A549 (cell line): ENCODE data around the gene TTPAL. TPM values are rescaled to one million over a fixed set of nuclear protein-coding genes. Genes with fewer than 3 reads are reported as not detected.

Experiments used
- ATAC-seq, 2 experiments: fragments of 200-7000 bp in 1 of 2; fragments of >200 bp in 1 of 2; cut with Nextera tagmentation in 1 of 2; cut with Tn5 transposase in 1 of 2; 3 replicates each; pipeline versions ENCODE4 v1.8.0 to v1.9.1; 2018 to 2020; ENCODE audit warnings: mild to moderate bottlenecking in 1 of 2, moderate library complexity in 1 of 2
- CTCF ChIA-PET: fragments of 300-600 bp; sonication (Branson Sonifier 250); formaldehyde crosslinking; extraction: SDS; loops from one replicate; lab custom pipeline; 2021; ENCODE audit warnings: antibody characterized with exemption, inconsistent platforms; lab: Yijun Ruan, JAX
- POLR2A ChIA-PET: fragments of 350-600 bp; formaldehyde crosslinking; extraction: SDS; loops from one replicate; lab custom pipeline; 2021; ENCODE audit warnings: antibody characterized with exemption, inconsistent platforms; lab: Yijun Ruan, JAX
- DNase-seq, 2 experiments: peaks; one replicate each; pipeline versions ENCODE4 v3.0.0 to v3.0.0-alpha.2; 2011 to 2016; ENCODE audit warnings: low read depth in 1 of 2, low spot score in 1 of 2
- FAIRE-seq: peaks from 2 replicates; lab custom pipeline; 2011; peaks lifted over from hg19 to GRCh38; lab: Jason Lieb, UNC
- H3K27ac ChIP-seq, 2 experiments: fragments of >200 bp; sonication (Bioruptor Twin); formaldehyde crosslinking; 3 replicates each; pipeline ENCODE4 v1.5.1; 2016 to 2017
- H3K4me1 ChIP-seq: fragments of >200 bp; sonication (Bioruptor Twin); formaldehyde crosslinking; 3 replicates; pipeline ENCODE4 v1.6.1; 2016
- H3K4me2 ChIP-seq: fragments of >200 bp; sonication (Bioruptor Twin); formaldehyde crosslinking; 3 replicates; pipeline ENCODE4 v1.6.1; 2016
- H3K4me3 ChIP-seq: fragments of >200 bp; sonication (Bioruptor Twin); formaldehyde crosslinking; 3 replicates; pipeline ENCODE4 v1.5.1; 2016
- H3K9me3 ChIP-seq: fragments of >200 bp; sonication (Bioruptor Twin); formaldehyde crosslinking; 3 replicates; pipeline ENCODE4 v1.6.1; 2016
- BCL3 ChIP-seq: fragments of >200 bp; sonication (Bioruptor Twin); formaldehyde crosslinking; IDR thresholded peaks from 3 replicates; pipeline ENCODE4 v1.6.1; 2016
- CBX2 ChIP-seq: fragments of 200-600 bp; sonication (generic); IDR thresholded peaks from 2 replicates; pipeline ENCODE4 v1.6.1; 2016; ENCODE audit warnings: low read depth, mild to moderate bottlenecking, borderline replicate concordance
- CEBPB ChIP-seq, 2 experiments: fragments of >200 bp in 1 of 2; sonication (Bioruptor Twin) in 1 of 2; formaldehyde crosslinking in 1 of 2; IDR thresholded peaks; 2 replicates each; pipeline ENCODE4 v1.6.1; 2012 to 2016
- CTCF ChIP-seq: fragments of >200 bp; sonication (Bioruptor Twin); formaldehyde crosslinking; IDR thresholded peaks from 3 replicates; pipeline ENCODE4 v1.5.1; 2016
- EHMT2 ChIP-seq: fragments of 200-600 bp; sonication (generic); IDR thresholded peaks from 2 replicates; pipeline ENCODE4 v1.6.1; 2016; ENCODE audit warnings: antibody characterized with exemption, low read depth, mild to moderate bottlenecking, moderate library complexity
- FOSL2 ChIP-seq, 2 experiments: fragments of 450-650 bp in 1 of 2; fragments of >200 bp in 1 of 2; sonication (Bioruptor Twin) in 1 of 2; formaldehyde crosslinking; IDR thresholded peaks; 2 replicates each; pipeline versions ENCODE4 v1.5.0 to v1.6.1; 2016 to 2020; ENCODE audit warnings: mild to moderate bottlenecking in 1 of 2, moderate library complexity in 1 of 2
- GATA3 ChIP-seq: IDR thresholded peaks from 2 replicates; pipeline ENCODE4 v1.6.1; 2012; ENCODE audit warnings: borderline replicate concordance
- HDAC2 ChIP-seq: fragments of 200-600 bp; sonication (generic); IDR thresholded peaks from 2 replicates; pipeline ENCODE4 v1.6.1; 2016
- JUN ChIP-seq, 2 experiments: fragments of >200 bp; sonication (Bioruptor Twin); formaldehyde crosslinking; IDR thresholded peaks; 2 replicates in 1 of 2; 3 replicates in 1 of 2; pipeline ENCODE4 v1.6.1; 2016 to 2017
- KDM1A ChIP-seq: fragments of 200-600 bp; sonication (generic); IDR thresholded peaks from 2 replicates; pipeline ENCODE4 v1.6.1; 2016; ENCODE audit warnings: low read depth, mild to moderate bottlenecking
- MYC ChIP-seq: IDR thresholded peaks from 2 replicates; pipeline ENCODE4 v1.6.1; 2012; ENCODE audit warnings: mild to moderate bottlenecking, inconsistent platforms, low read length, improper control_type of control experiment, borderline replicate concordance
- POLR2A ChIP-seq: IDR thresholded peaks from 2 replicates; pipeline ENCODE4 v1.6.1; 2012; ENCODE audit warnings: mild to moderate bottlenecking, low read length
- POLR2AphosphoS2 ChIP-seq: conservative IDR thresholded peaks from 2 replicates; pipeline ENCODE4 v1.6.1; 2012; ENCODE audit warnings: low read length, improper control_type of control experiment, inconsistent platforms
- RAD21 ChIP-seq, 2 experiments: fragments of >200 bp in 1 of 2; sonication (Bioruptor Twin) in 1 of 2; formaldehyde crosslinking in 1 of 2; IDR thresholded peaks in 1 of 2; conservative IDR thresholded peaks in 1 of 2; 2 replicates in 1 of 2; 3 replicates in 1 of 2; pipeline ENCODE4 v1.6.1; 2012 to 2018; ENCODE audit warnings: inconsistent platforms in 1 of 2
- REST ChIP-seq: fragments of 200-600 bp; sonication (generic); IDR thresholded peaks from 2 replicates; pipeline ENCODE4 v1.6.1; 2016; ENCODE audit warnings: antibody characterized with exemption, mild to moderate bottlenecking, moderate library complexity
- RNF2 ChIP-seq: fragments of 200-600 bp; sonication (generic); IDR thresholded peaks from 2 replicates; pipeline ENCODE4 v1.6.1; 2016; ENCODE audit warnings: low read depth, mild to moderate bottlenecking, antibody characterized with exemption, moderate library complexity, borderline replicate concordance
- SMC3 ChIP-seq: fragments of >200 bp; sonication (Bioruptor Twin); formaldehyde crosslinking; IDR thresholded peaks from 3 replicates; pipeline ENCODE4 v1.6.1; 2018; ENCODE audit warnings: inconsistent platforms
- ZC3H11A ChIP-seq: fragments of 450-650 bp; IDR thresholded peaks from 2 replicates; pipeline ENCODE4 v1.6.1; 2014; ENCODE audit warnings: antibody characterized with exemption, mild to moderate bottlenecking
- ZNF302 ChIP-seq: fragments of 250-450 bp; sonication (Bioruptor Pico); IDR thresholded peaks from 2 replicates; pipeline ENCODE4 v1.9.0; 2021; ENCODE audit warnings: inconsistent platforms, mild to moderate bottlenecking, moderate library complexity
- ZSCAN20 ChIP-seq: fragments of 250-450 bp; sonication (Bioruptor Pico); IDR thresholded peaks from 2 replicates; pipeline ENCODE4 v1.8.0; 2022; ENCODE audit warnings: mild to moderate bottlenecking, moderate library complexity
- WGBS: methylation state at CpG from one replicate; pipeline ENCODE4 v1.1.6; 2017; ENCODE audit errors: missing lambda C conversion rate; 5-methylcytosine and 5-hydroxymethylcytosine counted together
- polyA minus RNA-seq: library from RNA; depleted of rRNA, polyadenylated mRNA; stranded (reverse); fragments of >200 nt; gene quantifications from 2 replicates; pipeline ENCODE4 v1.2.3, GENCODE V29; 2011; rRNA and poly(A)+ RNA removed
- polyA plus RNA-seq, 4 experiments: library from polyadenylated mRNA; depleted of rRNA in 3 of 4; stranded (reverse); fragments of >200 nt; fragmentation: RNase III in 1 of 4; extraction: RNeasy Plus Mini Kit Qiagen cat#74134 plus additional on column Dnase treatment in 1 of 4; gene quantifications; 2 replicates in 3 of 4; 3 replicates in 1 of 4; pipeline ENCODE4 v1.2.3, GENCODE V29; 2011 to 2017
- TF ChIP-seq, protein P1 (sequence below): IDR thresholded peaks from 2 replicates; pipeline ENCODE4 v1.6.1; 2012
- TF ChIP-seq, protein P2 (sequence below): fragments of 250-450 bp; sonication (Bioruptor Pico); IDR thresholded peaks from 2 replicates; pipeline ENCODE4 v1.5.0; 2021; ENCODE audit warnings: mild to moderate bottlenecking, moderate library complexity, borderline replicate concordance
- TF ChIP-seq, protein P3 (sequence below): IDR thresholded peaks from 2 replicates; pipeline ENCODE4 v1.6.1; 2012; ENCODE audit warnings: low read depth, borderline replicate concordance
- TF ChIP-seq, protein P4 (sequence below): IDR thresholded peaks from 2 replicates; pipeline ENCODE4 v1.6.1; 2012

TTPAL gene, protein sequence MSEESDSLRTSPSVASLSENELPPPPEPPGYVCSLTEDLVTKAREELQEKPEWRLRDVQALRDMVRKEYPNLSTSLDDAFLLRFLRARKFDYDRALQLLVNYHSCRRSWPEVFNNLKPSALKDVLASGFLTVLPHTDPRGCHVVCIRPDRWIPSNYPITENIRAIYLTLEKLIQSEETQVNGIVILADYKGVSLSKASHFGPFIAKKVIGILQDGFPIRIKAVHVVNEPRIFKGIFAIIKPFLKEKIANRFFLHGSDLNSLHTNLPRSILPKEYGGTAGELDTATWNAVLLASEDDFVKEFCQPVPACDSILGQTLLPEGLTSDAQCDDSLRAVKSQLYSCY
- 9.2 and 11.0 TPM in 2 replicates for polyA plus RNA-seq (2011; rRNA removed)
- 4.6 and 6.0 TPM in 2 replicates for polyA plus RNA-seq (2012; cell fraction: cytosol; rRNA removed)
- polyA plus RNA-seq (2012; cell fraction: nucleus; rRNA removed), result 8.5 and 9.9 TPM in 2 replicates
- 9.1 to 9.3 TPM (median 9.3 TPM) in 3 replicates for polyA plus RNA-seq (2017; fragmentation: RNase III; extraction: RNeasy Plus Mini Kit Qiagen cat#74134 plus additional on column Dnase treatment)
- polyA minus RNA-seq, result 18.8 and 20.5 TPM in 2 replicates

DNA sequence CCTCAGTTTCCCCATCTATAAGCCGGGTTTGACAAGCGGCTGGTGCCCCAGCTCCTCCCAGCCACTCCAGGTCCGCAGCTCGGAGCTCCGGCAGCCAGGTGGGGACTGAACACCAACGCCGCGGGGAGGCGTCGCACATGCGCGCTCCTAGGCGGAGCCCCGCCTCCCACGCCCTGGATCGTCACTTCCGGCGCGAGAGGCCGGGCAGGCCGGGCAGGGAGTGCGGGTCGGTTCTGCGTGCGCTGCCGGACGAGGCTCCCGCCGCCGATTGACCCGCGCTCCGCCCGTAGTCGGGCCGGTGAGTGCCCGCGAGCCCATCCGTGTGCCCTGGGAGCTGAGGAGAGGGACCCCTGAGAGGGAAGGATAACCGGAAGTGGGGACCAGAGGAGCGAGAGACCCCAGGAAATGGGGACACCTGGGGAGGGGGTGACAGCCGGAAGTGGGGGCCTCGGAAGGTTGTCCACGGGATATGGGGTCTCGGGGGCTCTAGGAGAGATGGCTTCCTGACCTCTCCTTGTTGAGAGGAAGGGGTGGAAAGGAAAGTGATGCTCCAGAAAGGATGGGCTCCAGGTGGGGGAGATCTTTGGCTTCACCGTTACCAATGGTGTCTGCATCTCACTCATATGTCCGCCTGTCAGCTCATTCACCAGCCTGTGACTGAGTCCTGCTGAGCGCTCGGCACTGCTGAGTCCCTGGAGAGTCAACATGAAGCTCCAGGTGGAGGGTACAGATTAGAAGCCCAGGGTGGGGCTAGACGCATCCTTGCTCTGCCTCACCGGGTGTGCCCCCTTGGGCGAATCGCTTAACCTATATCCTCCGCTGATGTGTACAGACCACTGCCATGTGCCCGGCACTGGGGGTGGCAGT, at the start of gene TTPAL:
TSS of gene TTPAL (plus strand) at position 181 of the 867 bp plus-strand sequence. CDS start 4,126 bp downstream, outside the sequence.
- no peaks in the 10 kb centered on the region for H3K9me3 ChIP-seq
- POLR2A ChIA-PET, result interaction anchor here (0.6 to 1.7 kb wide), 14 partner anchors 11 to 257 kb away, joined by 3 to 13 read pairs (median 4); partner anchors contain the start of gene SERINC3
- H3K4me3 ChIP-seq, result peak within 1 kb of the TSS; percentile 92
- H3K27ac ChIP-seq, result peak within 1 kb of the TSS; percentile 91 to 95
- CTCF ChIA-PET, result interaction anchor here (0.6 to 2.8 kb wide), 19 partner anchors 10 to 360 kb away, joined by 3 to 22 read pairs (median 4); partner anchors contain the start of gene SERINC3
- peaks cover 12% of the 10 kb centered on the region; the same call in 2 of the 3 replicates for H3K4me1 ChIP-seq
- DNase-seq, result peak; percentile 81 to 88
- peak within 1 kb of the TSS; percentile 74 for H3K4me2 ChIP-seq
- no peak for FAIRE-seq
- WGBS, result 3% methylated on average over 42 of the region's 55 CpGs
- ATAC-seq, result peak; percentile 98
- TF ChIP-seq POLR2A (peak; percentile 99), ZC3H11A (no peak), FOSL2 (IDR thresholded peaks at IDR 0.05) (no peak), FOSL2 (CRISPR knock-in tag; IDR thresholded peaks at IDR 0.05) (no peak), KDM1A (no peak), BCL3 (peak; percentile 95), REST (no peak), GATA3 (0 out of 2 replicates have a peak, but pooled peaks have one; percentile 23), SMC3 (peak; percentile 58), CTCF (peak; percentile 20; the same call in 2 of the 3 replicates), CBX2 (no peak), POLR2AphosphoS2 (no peak), RAD21 (conservative IDR thresholded peaks at IDR 0.05 in 1 of 2, IDR thresholded peaks at IDR 0.05 in 1 of 2) (peak; percentile 9 to 48; a peak in 2 of 5 replicates), MYC (no peak; the same call in 1 of the 2 replicates), ZSCAN20 (CRISPR knock-in tag) (no peak), ZNF302 (no peak), HDAC2 (peak; percentile 44; the same call in 1 of the 2 replicates), RNF2 (0 out of 2 replicates have a peak, but pooled peaks have one; percentile 43), JUN (IDR thresholded peaks at IDR 0.05) (peak; percentile 85 to 95), CEBPB (IDR thresholded peaks at IDR 0.05) (0 out of 4 replicates have a peak, but pooled peaks of 1 of the 2 experiments have one; percentile 1), EHMT2 (no peak)
- TF ChIP-seq, protein P1, sequence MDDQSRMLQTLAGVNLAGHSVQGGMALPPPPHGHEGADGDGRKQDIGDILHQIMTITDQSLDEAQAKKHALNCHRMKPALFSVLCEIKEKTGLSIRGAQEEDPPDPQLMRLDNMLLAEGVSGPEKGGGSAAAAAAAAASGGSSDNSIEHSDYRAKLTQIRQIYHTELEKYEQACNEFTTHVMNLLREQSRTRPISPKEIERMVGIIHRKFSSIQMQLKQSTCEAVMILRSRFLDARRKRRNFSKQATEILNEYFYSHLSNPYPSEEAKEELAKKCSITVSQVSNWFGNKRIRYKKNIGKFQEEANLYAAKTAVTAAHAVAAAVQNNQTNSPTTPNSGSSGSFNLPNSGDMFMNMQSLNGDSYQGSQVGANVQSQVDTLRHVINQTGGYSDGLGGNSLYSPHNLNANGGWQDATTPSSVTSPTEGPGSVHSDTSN, result no peak
- TF ChIP-seq, protein P2, sequence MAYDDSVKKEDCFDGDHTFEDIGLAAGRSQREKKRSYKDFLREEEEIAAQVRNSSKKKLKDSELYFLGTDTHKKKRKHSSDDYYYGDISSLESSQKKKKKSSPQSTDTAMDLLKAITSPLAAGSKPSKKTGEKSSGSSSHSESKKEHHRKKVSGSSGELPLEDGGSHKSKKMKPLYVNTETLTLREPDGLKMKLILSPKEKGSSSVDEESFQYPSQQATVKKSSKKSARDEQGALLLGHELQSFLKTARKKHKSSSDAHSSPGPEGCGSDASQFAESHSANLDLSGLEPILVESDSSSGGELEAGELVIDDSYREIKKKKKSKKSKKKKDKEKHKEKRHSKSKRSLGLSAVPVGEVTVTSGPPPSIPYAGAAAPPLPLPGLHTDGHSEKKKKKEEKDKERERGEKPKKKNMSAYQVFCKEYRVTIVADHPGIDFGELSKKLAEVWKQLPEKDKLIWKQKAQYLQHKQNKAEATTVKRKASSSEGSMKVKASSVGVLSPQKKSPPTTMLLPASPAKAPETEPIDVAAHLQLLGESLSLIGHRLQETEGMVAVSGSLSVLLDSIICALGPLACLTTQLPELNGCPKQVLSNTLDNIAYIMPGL (CRISPR knock-in tag), result no peak
- TF ChIP-seq, protein P3, sequence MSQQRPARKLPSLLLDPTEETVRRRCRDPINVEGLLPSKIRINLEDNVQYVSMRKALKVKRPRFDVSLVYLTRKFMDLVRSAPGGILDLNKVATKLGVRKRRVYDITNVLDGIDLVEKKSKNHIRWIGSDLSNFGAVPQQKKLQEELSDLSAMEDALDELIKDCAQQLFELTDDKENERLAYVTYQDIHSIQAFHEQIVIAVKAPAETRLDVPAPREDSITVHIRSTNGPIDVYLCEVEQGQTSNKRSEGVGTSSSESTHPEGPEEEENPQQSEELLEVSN, result peak; percentile 70
- TF ChIP-seq, protein P4, sequence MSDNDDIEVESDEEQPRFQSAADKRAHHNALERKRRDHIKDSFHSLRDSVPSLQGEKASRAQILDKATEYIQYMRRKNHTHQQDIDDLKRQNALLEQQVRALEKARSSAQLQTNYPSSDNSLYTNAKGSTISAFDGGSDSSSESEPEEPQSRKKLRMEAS, result peak; percentile 89
